Astrocyte (in vitro differentiated cells and primary cell): Measurements from ENCODE around the gene DNM1. TPM values are rescaled to one million over a fixed set of nuclear protein-coding genes. Genes with fewer than 3 reads are reported as not detected.

ENCODE experiments used
- DNase-seq: peaks from one replicate; pipeline ENCODE4 v3.0.0-alpha.2; 2010; ENCODE audit warnings: low read depth
- FAIRE-seq: peaks from 2 replicates; lab custom pipeline; 2011; peaks lifted over from hg19 to GRCh38; lab: Jason Lieb, UNC
- H2AFZ ChIP-seq: 2 replicates; pipeline ENCODE4 v1.6.0; 2012; ENCODE audit warnings: low read depth, low read length, inconsistent platforms
- H3K27ac ChIP-seq: 2 replicates; pipeline ENCODE4 v1.5.1; 2011; ENCODE audit warnings: low read depth, low read length, inconsistent platforms
- H3K27me3 ChIP-seq: 2 replicates; pipeline ENCODE4 v1.6.0; 2011; ENCODE audit warnings: low read length, inconsistent platforms; ENCODE audit not compliant: insufficient read depth
- H3K36me3 ChIP-seq: 2 replicates; pipeline ENCODE4 v1.5.1; 2011; ENCODE audit warnings: low read length, inconsistent platforms; ENCODE audit not compliant: insufficient read depth
- H3K4me1 ChIP-seq: 2 replicates; pipeline ENCODE4 v1.5.1; 2011; ENCODE audit warnings: low read length, inconsistent platforms; ENCODE audit not compliant: insufficient read depth
- H3K4me2 ChIP-seq: 2 replicates; pipeline ENCODE4 v1.6.0; 2012; ENCODE audit warnings: low read length, inconsistent platforms
- H3K4me3 ChIP-seq: 2 replicates; pipeline ENCODE4 v1.5.1; 2011; ENCODE audit warnings: low read depth, mild to moderate bottlenecking, low read length, inconsistent platforms; ENCODE audit not compliant: insufficient read depth
- H3K79me2 ChIP-seq: 2 replicates; pipeline ENCODE4 v1.6.0; 2012; ENCODE audit warnings: mild to moderate bottlenecking, low read length, inconsistent platforms; ENCODE audit not compliant: insufficient read depth
- H3K9ac ChIP-seq: 2 replicates; pipeline ENCODE4 v1.6.0; 2012; ENCODE audit warnings: mild to moderate bottlenecking, low read length, inconsistent platforms
- H3K9me3 ChIP-seq: 2 replicates; pipeline ENCODE4 v1.5.1; 2012; ENCODE audit warnings: low read depth, mild to moderate bottlenecking, low read length, inconsistent platforms; ENCODE audit not compliant: insufficient read depth
- H4K20me1 ChIP-seq: 2 replicates; pipeline ENCODE4 v1.6.0; 2012; ENCODE audit warnings: low read length, inconsistent platforms; ENCODE audit not compliant: insufficient read depth
- H3K27ac Mint-ChIP-seq: one replicate; pipeline ENCODE4 v1.8.0; 2021; ENCODE audit warnings: mild to moderate bottlenecking, mixed read lengths; ENCODE audit not compliant: unreplicated experiment
- H3K27me3 Mint-ChIP-seq: one replicate; pipeline ENCODE4 v1.8.0; 2021; ENCODE audit warnings: low read depth, mixed read lengths; ENCODE audit not compliant: unreplicated experiment
- H3K36me3 Mint-ChIP-seq: one replicate; pipeline ENCODE4 v1.8.0; 2021; ENCODE audit warnings: low read depth, mixed read lengths; ENCODE audit not compliant: unreplicated experiment
- H3K4me1 Mint-ChIP-seq: one replicate; pipeline ENCODE4 v1.8.0; 2021; ENCODE audit warnings: low read depth, mixed read lengths; ENCODE audit not compliant: unreplicated experiment
- H3K4me3 Mint-ChIP-seq: one replicate; pipeline ENCODE4 v1.8.0; 2021; ENCODE audit warnings: mild to moderate bottlenecking, moderate library complexity, mixed read lengths; ENCODE audit not compliant: unreplicated experiment
- H3K9me3 Mint-ChIP-seq: one replicate; pipeline ENCODE4 v1.8.0; 2021; ENCODE audit warnings: mild to moderate bottlenecking, mixed read lengths; ENCODE audit not compliant: unreplicated experiment
- CTCF ChIP-seq: IDR thresholded peaks from 2 replicates; pipeline ENCODE4 v1.5.1; 2011; ENCODE audit warnings: low read depth, mild to moderate bottlenecking, inconsistent platforms, low read length, moderate library complexity; ENCODE audit not compliant: insufficient read depth
- EZH2 ChIP-seq: IDR thresholded peaks from 2 replicates; pipeline ENCODE4 v1.6.1; 2012; ENCODE audit warnings: mild to moderate bottlenecking, low read length, inconsistent platforms; ENCODE audit not compliant: insufficient read depth
- total RNA-seq: library from RNA; stranded (reverse); gene quantifications from 2 replicates; pipeline ENCODE4 v1.2.1, GENCODE V29; 2021

Gene DNM1
- total RNA-seq, 1 donor from 2014 or later = 29.7 TPM

GRCh38 chr9:128280084-128280622 lies 77.0 kb downstream of the DNM1 start:
- no peak for TF ChIP-seq EZH2
- no peak for TF ChIP-seq CTCF
- FAIRE-seq (no peak), DNase-seq (no peak)
- Mint-ChIP-seq H3K9me3 (no peaks in the 10 kb centered on the region), H3K27me3 (no peaks in the 10 kb centered on the region), H3K27ac (no peak overlapping the region), H3K4me1 (peaks cover 14% of the 10 kb centered on the region), H3K4me3 (no peak overlapping the region), H3K36me3 (peaks cover 4% of the 10 kb centered on the region)
- Histone ChIP-seq H3K79me2 (peaks cover 22% of the 10 kb centered on the region), H3K4me3 (no peak overlapping the region), H3K9me3 (no peaks in the 10 kb centered on the region), H3K4me1 (peaks cover 10% of the 10 kb centered on the region), H3K9ac (no peak overlapping the region), H4K20me1 (peaks cover 3% of the 10 kb centered on the region), H3K27me3 (no peaks in the 10 kb centered on the region), H3K36me3 (no peaks in the 10 kb centered on the region), H3K4me2 (no peak overlapping the region), H3K27ac (no peak overlapping the region), H2AFZ (no peak overlapping the region)

GRCh38 chr9:128282500-128282899 lies 79.3 kb downstream of the DNM1 start:
- H3K4me3 ChIP-seq = no peak overlapping the region
- H3K36me3 ChIP-seq = peaks cover 3% of the 10 kb centered on the region
- no peak overlapping the region for H3K9ac ChIP-seq
- TF ChIP-seq EZH2 = no peak
- TF ChIP-seq CTCF = no peak
- no peaks in the 10 kb centered on the region for H4K20me1 ChIP-seq
- no peaks in the 10 kb centered on the region for H3K27me3 Mint-ChIP-seq
- H3K36me3 Mint-ChIP-seq = peaks cover 6% of the 10 kb centered on the region
- no peak overlapping the region for H2AFZ ChIP-seq
- peaks cover 3% of the 10 kb centered on the region for H3K79me2 ChIP-seq
- peak; percentile 69 for DNase-seq
- no peaks in the 10 kb centered on the region for H3K27me3 ChIP-seq
- peak overlapping the region; percentile 62 for H3K27ac ChIP-seq
- H3K27ac Mint-ChIP-seq = no peak overlapping the region
- no peaks in the 10 kb centered on the region for H3K9me3 Mint-ChIP-seq
- H3K4me2 ChIP-seq = peak overlapping the region; percentile 61
- H3K4me1 ChIP-seq = peaks cover 5% of the 10 kb centered on the region
- no peak overlapping the region for H3K4me3 Mint-ChIP-seq
- no peak for FAIRE-seq
- H3K9me3 ChIP-seq = no peaks in the 10 kb centered on the region
- peaks cover 4% of the 10 kb centered on the region for H3K4me1 Mint-ChIP-seq

GRCh38 chr9:128285033-128285784 lies 82.0 kb downstream of the DNM1 start:
- H3K4me1 ChIP-seq = peaks cover 5% of the 10 kb centered on the region
- H3K27me3 ChIP-seq = no peaks in the 10 kb centered on the region
- H3K9me3 ChIP-seq = no peaks in the 10 kb centered on the region
- H3K79me2 ChIP-seq = no peaks in the 10 kb centered on the region
- no peak overlapping the region for H3K9ac ChIP-seq
- Mint-ChIP-seq H3K36me3 (peaks cover 10% of the 10 kb centered on the region), H3K9me3 (no peaks in the 10 kb centered on the region), H3K27me3 (no peaks in the 10 kb centered on the region), H3K27ac (no peak overlapping the region), H3K4me1 (peaks cover 3% of the 10 kb centered on the region), H3K4me3 (no peak overlapping the region)
- H3K36me3 ChIP-seq = peaks cover 3% of the 10 kb centered on the region
- H3K27ac ChIP-seq = no peak overlapping the region
- no peak overlapping the region for H2AFZ ChIP-seq
- DNase-seq (no peak), FAIRE-seq (no peak)
- H3K4me2 ChIP-seq = no peak overlapping the region
- no peak overlapping the region for H3K4me3 ChIP-seq
- no peaks in the 10 kb centered on the region for H4K20me1 ChIP-seq
- no peak for TF ChIP-seq EZH2
- no peak for TF ChIP-seq CTCF
